Non-pigmented ciliary epithelial cell (primary cell): ENCODE measurements around the gene EHMT1.
"Not testable (repeated sequence)": the region's sequence is repeated elsewhere in the genome, so short reads cannot be mapped to it uniquely, and the experiment has no call there.

Experiments used
- DNase-seq: peaks from one replicate; pipeline ENCODE4 v3.0.0-alpha.2; 2010; ENCODE audit warnings: low read depth

Gene EHMT1

DNA sequence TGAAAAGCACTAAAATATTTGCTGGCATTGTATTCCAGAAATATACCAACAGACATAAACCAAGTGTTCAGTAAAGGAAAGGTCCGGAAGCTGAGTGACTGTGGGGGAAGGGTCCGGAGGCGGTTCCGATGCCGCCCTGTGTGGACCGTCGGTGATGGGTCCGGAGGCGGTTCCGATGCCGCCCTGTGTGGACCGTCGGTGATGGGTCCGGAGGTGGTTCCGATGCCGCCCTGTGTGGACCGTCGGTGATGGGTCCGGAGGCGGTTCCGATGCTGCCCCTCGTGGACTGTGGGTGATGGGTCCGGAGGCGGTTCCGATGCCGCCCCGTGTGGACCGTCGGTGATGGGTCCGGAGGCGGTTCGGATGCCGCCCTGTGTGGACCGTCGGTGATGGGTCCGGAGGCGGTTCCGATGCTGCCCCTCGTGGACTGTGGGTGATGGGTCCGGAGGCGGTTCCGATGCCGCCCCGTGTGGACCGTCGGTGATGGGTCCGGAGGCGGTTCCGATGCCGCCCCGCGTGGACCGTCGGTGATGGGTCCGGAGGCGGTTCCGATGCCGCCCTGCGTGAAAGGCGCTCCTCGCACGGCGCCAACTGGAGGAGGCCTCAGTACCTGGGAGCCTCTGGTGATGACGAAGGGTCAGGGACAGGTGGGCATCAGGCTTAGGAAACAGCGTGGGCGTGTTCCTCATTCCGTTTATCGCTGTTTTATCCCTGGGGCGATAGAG, 191.1 kb downstream of the EHMT1 start:
- DNase-seq = not testable (repeated sequence)

- no peak for DNase-seq
Observed at GRCh38 chr9:137811283-137811870, 192.6 kb downstream of the EHMT1 start.

DNA sequence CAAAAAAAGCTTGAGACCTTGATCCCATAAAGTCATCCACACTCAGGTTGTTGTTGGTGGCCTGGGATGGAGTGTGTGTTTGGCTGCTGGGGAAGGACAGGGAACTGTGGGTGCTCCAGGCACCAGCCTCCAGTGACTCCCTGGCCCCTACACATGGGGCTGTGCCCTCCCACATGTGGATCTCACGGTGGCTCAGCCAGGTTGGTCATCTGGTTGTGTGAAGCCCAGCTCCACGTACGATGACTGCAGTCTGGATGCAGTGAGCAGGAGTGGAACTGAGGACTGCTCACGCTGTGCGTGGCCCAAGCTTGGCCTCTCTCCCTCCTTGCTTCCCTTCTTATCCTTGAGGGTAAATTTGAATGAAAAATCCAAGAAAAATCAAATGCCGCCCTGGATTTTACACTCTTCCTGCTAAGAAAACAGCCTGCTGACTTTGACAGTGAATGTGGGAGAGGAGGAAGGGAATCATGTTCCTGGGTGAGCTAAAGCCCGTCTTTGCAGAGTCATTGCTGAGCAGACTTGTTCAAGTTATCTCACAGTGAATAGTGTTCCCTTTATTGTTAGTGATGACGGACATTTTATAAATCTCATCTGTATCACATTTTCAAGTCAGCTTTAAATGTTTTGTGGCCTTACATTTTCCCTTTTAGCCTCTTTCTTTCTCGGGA, 193.7 kb downstream of the EHMT1 start:
- DNase-seq = no peak

- DNase-seq = no peak
Observed at GRCh38 chr9:137813167-137813566, 194.4 kb downstream of the EHMT1 start.

GRCh38 chr9:137813651-137814415, 195.0 kb downstream of the EHMT1 start:
- no peak for DNase-seq

GRCh38 chr9:137814436-137814835, 195.6 kb downstream of the EHMT1 start:
- DNase-seq = no peak

DNA sequence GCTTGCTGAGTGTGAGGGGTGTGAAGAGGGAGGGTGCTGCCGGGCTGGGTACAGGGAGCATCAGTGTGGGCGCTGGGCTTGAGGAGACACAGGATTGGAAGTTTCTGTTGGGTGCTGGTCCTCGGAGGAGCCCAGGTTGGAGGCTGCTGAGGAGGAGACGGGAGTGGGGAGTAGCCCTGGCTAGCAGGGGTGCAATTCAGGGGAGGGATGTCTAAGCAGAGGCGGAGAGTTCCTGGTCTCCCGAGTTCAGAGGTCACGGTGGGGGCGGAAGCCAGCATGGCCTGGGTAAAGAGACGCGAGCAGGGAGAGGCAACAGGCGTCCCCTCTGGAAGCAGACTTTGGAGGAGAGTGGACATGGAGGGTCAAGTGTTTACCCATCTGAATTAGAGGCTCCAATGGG, 196.0 kb downstream of the EHMT1 start:
- no peak for DNase-seq

DNA sequence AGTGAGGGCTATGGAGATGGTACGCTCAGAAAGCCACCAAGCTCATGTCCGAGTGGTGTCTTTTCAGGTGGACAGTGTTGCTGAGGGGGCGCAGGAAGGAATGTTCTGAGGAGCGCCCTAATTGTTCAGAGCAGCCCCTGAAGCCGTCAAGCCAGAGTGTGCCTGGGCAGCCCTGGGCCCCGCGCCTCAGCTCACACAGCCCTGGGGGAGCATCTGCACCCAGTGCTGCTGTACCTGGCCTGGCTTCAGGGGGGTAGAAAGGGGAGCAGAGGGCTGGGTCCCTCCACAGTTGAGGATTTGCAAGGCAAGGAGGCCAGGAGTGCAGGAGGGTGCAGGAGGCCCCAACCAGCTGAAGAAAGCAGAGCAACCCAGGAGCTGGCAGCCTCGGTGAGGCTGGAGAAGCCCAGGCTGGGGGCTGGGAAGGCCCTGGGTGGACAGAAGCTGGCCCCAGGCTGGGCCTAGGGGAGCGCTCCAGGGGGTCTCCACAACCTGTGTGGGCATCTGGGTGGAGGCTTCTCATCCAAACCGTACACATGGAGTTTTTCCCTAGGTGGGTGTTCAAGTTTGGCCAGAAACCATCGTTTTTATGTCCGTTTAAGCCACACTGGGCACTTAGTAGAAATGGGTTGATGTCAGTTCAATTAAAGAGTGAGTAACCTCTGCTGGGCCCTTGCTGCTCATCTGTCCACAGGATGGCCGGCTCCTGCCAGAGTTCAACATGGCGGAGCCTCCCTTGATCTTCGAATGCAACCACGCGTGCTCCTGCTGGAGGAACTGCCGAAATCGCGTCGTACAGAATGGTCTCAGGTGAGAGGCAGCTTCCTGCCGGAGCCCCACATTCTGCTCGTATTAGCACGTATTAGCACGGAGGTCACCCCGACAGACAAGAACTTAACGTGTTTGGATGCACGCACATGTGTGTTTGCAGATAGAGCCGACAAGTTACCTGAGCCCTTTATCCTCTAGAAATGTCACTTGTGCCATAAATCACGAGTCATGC, 196.8 kb downstream of the EHMT1 start:
- DNase-seq = no peak

DNA sequence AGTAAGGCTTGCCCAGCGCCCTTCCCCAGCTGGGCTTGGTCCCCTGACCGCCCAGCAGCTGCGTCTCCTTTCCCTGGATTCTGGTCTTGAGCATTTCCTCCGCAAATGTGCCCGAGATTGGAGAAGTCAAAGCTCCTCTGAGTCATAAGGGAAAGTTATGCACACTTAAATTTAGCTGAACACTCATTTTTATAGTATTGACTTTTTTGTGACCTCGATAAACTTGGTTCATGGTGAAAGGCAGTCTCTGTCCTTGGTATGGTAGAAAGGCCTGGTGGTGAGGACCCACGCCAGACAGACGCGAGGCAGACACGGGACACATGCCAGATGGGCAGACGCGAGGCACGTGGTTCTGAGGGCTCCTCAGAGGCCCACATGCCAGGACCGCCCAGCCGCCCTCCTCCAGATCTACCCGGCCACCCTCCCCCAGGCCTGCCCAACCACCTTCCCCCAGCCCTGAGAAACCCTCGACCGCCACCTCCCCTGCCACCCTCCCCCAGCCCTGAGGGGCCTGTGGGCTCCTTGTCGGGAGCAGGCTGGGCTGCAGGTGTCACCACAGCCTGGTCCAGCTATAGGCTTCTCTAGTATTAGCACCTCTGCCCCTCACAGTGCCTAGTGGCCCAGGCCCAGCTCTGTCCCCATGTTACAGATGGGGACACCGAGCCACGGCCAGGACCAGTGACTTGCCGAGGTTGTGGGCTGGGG, 197.9 kb downstream of the EHMT1 start:
- DNase-seq = no peak

- DNase-seq = no peak
Observed at GRCh38 chr9:137817236-137818200, 198.7 kb downstream of the EHMT1 start.

- no peak for DNase-seq
Observed at GRCh38 chr9:137818286-137818685, 199.5 kb downstream of the EHMT1 start.

DNA sequence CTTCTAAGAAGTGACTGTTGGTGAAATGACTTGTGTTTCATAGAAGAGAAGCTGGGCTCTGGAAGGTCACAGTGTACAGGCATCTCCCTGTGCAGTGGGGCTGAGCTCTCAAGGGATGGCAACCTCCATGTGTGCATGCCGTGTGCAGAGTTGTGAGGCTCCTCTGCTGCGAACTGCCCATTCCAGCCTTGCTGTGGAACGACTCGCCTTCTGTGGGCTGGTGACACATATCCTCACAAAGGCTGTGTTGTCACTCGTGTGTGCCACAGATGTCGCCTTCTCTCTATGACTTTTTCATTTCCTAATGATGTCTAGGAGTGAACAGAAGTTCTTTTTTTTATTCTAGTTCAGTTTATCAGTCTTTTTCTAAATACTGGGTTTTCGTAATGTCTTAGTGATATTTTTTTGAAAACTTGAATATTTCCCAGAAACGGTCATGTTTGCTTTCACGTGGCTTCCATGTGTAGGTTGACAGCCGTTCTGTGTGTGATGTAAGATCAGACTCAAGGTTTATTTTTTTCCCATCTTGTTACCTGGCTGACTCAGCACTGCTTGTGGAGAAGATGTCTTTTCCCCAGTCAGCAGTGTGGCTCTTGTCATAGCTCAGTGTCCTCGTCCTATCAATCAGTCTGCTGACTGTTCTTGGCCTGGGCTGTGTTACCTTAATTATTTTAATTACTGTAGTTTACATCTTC, 201.5 kb downstream of the EHMT1 start:
- DNase-seq = no peak

DNA sequence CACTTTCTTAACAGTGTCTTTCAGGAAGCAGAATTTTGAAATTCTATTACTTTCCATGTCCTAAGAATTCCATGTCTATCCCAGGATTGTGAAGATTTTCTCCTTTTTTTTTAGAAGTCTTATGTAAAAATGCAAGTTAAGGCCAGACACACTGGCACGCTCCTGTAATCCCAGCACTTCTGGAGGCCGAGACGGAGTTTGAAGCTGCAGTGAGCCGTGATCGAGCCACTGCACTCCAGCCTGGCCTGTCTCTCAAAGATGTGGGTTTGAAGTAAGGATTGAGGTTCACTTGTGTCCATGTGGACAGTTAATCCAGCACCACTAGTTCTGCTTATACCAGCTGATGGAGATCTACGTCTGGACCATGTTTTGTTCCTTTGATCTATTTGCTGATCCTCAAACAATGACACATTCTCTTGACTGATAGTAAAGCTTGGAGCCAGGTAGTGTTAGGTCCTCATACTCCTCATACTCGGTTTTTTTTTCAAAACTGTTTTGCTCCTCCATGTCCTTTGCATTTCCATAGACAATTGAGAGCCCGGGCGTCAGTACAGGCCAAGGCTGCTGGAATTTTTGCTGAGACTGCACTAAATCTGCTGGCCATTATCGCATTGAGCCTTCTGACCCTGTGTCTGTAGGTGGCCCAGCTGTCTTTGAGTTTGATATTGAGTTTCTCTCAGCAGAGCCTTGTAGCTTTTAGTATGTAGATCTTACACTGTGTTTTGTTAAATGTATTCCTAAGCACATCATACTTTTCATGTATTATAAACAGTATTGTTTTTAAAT, 205.4 kb downstream of the EHMT1 start:
- no peak for DNase-seq

DNA sequence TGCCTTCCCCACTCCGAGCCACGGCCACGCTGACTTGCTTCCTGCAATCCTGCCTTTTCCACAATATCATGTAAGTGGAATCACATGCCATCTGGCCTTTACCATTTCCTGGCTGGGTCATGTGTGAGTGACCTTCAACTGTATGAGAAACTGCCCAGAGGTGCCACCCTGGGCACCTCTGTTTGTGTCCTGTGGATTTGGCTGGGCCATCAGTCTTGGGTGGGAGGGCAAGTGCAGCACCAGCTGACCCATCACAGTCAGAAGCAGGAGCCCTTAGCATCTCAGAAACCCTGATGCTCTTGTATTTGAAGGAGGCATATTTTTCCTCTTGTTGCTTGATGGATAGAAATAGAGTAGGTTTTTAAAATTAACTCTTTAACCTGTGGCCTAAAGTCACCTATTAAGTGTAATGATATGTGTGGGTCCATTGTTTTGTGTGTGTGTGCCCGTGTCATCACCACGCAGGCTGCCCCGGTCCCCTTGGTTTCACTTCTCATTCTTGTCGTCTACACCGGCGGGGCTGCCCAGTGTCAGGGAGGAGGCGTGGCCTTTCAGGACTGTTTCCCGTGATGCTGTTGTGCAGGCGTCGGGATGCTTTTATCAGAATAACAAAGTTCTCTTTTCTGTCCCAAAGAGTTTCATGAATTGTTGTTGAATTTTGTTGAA, 206.7 kb downstream of the EHMT1 start:
- no peak for DNase-seq

- DNase-seq = no peak
Observed at GRCh38 chr9:137827908-137828526, 209.2 kb downstream of the EHMT1 start.

- no peak for DNase-seq
Observed at GRCh38 chr9:137828527-137829259, 209.9 kb downstream of the EHMT1 start.
